GM10248 (cell line): Measurements from ENCODE around the gene TMEM208.

Experiments
- CTCF ChIA-PET: fragments of 300-600 bp; sonication (Branson Sonifier 250); formaldehyde crosslinking; extraction: SDS; loops from one replicate; lab custom pipeline; 2021; ENCODE audit warnings: antibody characterized with exemption; lab: Yijun Ruan, JAX
- POLR2A ChIA-PET: fragments of 350-650 bp; sonication (Branson Sonifier 250); formaldehyde crosslinking; extraction: SDS; loops from one replicate; lab custom pipeline; 2020; ENCODE audit warnings: antibody characterized with exemption; lab: Yijun Ruan, JAX
- DNase-seq: peaks from one replicate; pipeline ENCODE4 v3.0.0; 2012; ENCODE audit errors: extremely low spot score
- CTCF ChIP-seq: IDR thresholded peaks from 2 replicates; pipeline ENCODE4 v1.5.1; 2012; ENCODE audit warnings: mild to moderate bottlenecking, low read depth; ENCODE audit errors: extremely low read depth, missing control alignments, control extremely low read depth

The TMEM208 gene

GRCh38 chr16:67226804-67227566 lies at the start of gene TMEM208:
Gene TMEM208, plus strand, starts transcription at chr16:67227130. Its CDS starts 89 bp downstream, at chr16:67227219.
- peak; percentile 13 for TF ChIP-seq CTCF
- CTCF ChIA-PET: interaction anchor here (0.7 to 4.3 kb wide), 14 partner anchors 11 to 294 kb away, joined by 3 to 22 read pairs (median 6); partner anchors contain the start of genes ELMO3 and FHOD1
- POLR2A ChIA-PET: interaction anchor here (0.7 to 1.5 kb wide), 5 partner anchors 10 to 20 kb away, joined by 3 to 9 read pairs (median 7); partner anchors contain the start of gene FHOD1
- DNase-seq: peak; percentile 99

- POLR2A ChIA-PET: no interaction called here
- DNase-seq: no peak
- CTCF ChIA-PET: interaction anchor here (0.8 to 5.8 kb wide), 8 partner anchors 9 to 201 kb away, joined by 3 to 45 read pairs (median 4); partner anchors contain the start of genes EXOC3L1, FBXL8 and TRADD
- TF ChIP-seq CTCF: no peak
Observed at GRCh38 chr16:67177743-67178699, 48.9 kb upstream of the TMEM208 start.

GRCh38 chr16:67179421-67180080 lies 47.4 kb upstream of the TMEM208 start:
- peak; percentile 39 for TF ChIP-seq CTCF
- DNase-seq: no peak
- POLR2A ChIA-PET: no interaction called here
- CTCF ChIA-PET: interaction anchor here (1.0 to 1.1 kb wide), 2 partner anchors 13 to 24 kb away, joined by 3 to 7 read pairs; no protein-coding TSS in a partner anchor

- no peak for DNase-seq
- TF ChIP-seq CTCF: no peak
- POLR2A ChIA-PET: no interaction called here
- CTCF ChIA-PET: interaction anchor here (1.0 to 3.5 kb wide), 4 partner anchors 13 to 162 kb away, joined by 3 to 10 read pairs (median 5); no protein-coding TSS in a partner anchor
Observed at GRCh38 chr16:67180166-67180565, 46.8 kb upstream of the TMEM208 start.

- CTCF ChIA-PET: interaction anchor here (1.3 to 3.5 kb wide), 4 partner anchors 11 to 164 kb away, joined by 3 to 19 read pairs (median 8); partner anchors contain the start of genes FBXL8, NOL3 and TRADD
- POLR2A ChIA-PET: interaction anchor here (0.7 kb wide), 1 partner anchor 346 kb away, joined by 7 read pairs; no protein-coding TSS in a partner anchor
- DNase-seq: no peak
- no peak for TF ChIP-seq CTCF
Observed at GRCh38 chr16:67181346-67181745, 45.6 kb upstream of the TMEM208 start.

- DNase-seq: no peak
- ChIA-PET CTCF (interaction anchor here (1.1 to 3.5 kb wide), 7 partner anchors 8 to 228 kb away, joined by 4 to 19 read pairs (median 6); partner anchors contain the start of genes FBXL8, NOL3 and TRADD), POLR2A (interaction anchor here (0.7 kb wide), 1 partner anchor 347 kb away, joined by 7 read pairs; no protein-coding TSS in a partner anchor)
- no peak for TF ChIP-seq CTCF
Observed at GRCh38 chr16:67182288-67182687, 44.6 kb upstream of the TMEM208 start.
